Esophagus mucosa (tissue), 1 donor: Measurements from ENCODE around the gene COL20A1. TPM values are rescaled to one million over a fixed set of nuclear protein-coding genes. Genes with fewer than 3 reads are reported as not detected.

ENCODE experiments used
- ATAC-seq: fragments of 200-7000 bp; cut with Tn5 transposase; one replicate; pipeline ENCODE4 v1.9.1; 2020
- total RNA-seq: library from RNA; stranded (reverse); gene quantifications from one replicate; pipeline ENCODE4 v1.2.4, GENCODE V29; 2023
- donor health status: DM: yes; HTN: yes; CAD: no.

COL20A1 gene
- total RNA-seq, 1 donor from 2014 or later: not detected

DNA sequence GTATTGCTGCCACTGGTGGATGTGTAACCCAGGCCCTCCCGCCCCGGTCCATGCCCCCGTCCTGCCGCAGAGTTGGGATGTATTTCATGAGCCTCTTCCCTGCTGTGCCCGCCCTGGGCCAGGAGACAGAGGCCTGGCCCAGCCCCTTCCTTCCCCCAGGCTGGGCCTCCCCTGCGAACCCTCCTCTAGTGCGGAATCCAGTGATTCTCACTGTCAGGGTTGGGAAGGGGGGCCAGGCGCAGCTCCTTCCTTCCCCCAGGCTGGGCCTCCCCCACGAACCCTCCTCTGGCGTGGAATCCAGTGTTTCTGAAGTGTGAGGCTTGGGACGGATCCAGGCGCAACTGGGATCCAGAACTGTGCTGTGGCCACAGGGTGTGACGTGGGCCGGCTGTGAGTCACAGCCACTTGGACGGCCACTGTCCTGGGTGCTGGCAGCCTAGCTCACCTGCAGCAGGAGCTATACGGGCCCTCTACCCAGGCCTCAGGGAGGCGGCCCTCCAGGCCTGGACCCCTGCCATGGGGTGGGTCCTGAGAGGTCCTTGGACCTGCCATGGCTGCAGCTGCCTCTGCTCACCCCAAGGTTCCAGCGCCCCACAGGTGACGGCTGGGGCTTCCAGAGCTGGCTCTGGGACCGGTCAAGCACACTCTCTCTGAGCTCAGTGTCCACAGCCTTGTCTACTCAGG is 28.3 kb downstream of the COL20A1 start:
- ATAC-seq: peak; percentile 35

- ATAC-seq: no peak
Observed at GRCh38 chr20:63322146-63322932, 29.4 kb downstream of the COL20A1 start.

DNA sequence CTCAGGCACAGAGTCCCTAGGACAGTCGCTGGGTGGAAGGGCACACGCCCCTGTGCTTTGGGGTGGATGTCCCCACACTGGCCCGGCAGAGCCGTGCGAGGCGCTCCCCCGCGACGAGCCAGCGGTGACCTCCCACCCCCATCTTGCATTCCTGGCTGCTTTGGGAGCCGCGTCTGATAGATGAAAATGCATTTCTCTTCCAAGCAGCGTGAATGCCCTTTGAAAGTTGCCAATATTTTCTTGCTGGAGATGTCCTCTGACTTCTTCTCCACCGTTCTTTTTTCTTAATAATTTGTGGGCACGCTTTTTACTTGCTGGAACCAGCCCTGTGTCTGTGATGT is 29.9 kb downstream of the COL20A1 start:
- no peak for ATAC-seq

DNA sequence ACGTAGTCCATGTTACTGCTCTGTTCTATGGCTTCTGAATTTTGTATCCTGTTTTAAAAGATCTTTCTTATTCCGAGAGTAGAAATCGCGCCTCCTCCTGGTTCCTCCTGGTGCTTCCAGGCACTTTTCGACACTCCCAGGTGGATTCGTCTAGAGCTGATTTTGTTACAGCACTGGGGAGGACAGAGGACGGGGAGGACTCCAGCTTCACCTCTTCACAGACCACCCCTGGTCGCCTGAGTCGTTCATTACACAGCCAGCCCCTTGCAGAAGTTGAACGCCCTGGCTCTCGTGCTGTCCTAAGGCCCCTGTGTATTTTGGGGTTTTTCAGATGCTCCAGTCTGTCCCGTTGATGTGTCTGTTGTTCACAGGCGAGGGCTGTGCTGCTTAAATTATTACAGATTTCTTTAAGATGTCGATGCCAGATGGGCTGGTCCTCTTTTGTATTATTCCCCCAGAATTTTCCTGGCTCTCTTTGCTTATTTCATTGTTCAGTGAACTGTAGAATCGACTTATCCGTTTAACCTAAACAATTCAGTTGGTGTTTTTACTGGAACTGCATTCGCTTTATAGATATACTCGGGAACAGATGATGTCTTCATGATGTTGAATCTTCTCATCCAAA is 30.5 kb downstream of the COL20A1 start:
- no peak for ATAC-seq

GRCh38 chr20:63325021-63325471 is 32.1 kb downstream of the COL20A1 start:
- no peak for ATAC-seq

GRCh38 chr20:63325554-63326313 is 32.7 kb downstream of the COL20A1 start:
- ATAC-seq: no peak

- no peak for ATAC-seq
Observed at GRCh38 chr20:63326314-63327230, 33.6 kb downstream of the COL20A1 start.

DNA sequence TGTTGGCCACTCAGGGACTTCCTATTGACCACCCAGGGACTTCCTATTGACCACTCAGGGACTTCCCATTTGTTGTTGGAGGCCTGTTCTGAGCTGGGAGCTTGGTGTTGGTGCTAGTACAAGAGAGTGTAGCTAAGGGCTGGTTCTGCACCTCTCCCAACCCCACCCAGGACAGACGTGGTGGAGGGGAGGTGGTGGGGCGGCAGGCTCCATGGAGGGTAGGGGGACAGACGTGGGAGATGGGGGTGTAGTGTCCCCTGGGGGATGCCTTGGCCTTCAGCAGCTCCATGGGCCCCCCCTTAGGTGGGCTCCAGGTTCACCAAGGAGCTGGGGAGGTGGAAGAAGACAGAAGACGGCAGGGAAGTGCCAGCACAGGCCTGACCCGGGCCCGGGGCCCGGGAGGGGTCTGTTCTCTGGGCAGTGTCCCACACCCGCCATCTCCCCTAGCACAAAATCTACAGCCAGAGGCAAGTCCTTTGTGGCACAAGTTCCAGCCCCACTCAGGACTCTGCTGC is 34.3 kb downstream of the COL20A1 start:
- no peak for ATAC-seq

GRCh38 chr20:63328026-63328700 is 35.2 kb downstream of the COL20A1 start:
- ATAC-seq: no peak

GRCh38 chr20:63328718-63329275 is 35.8 kb downstream of the COL20A1 start:
- ATAC-seq: no peak

- ATAC-seq: no peak
Observed at GRCh38 chr20:63329331-63330083, 36.5 kb downstream of the COL20A1 start.

DNA sequence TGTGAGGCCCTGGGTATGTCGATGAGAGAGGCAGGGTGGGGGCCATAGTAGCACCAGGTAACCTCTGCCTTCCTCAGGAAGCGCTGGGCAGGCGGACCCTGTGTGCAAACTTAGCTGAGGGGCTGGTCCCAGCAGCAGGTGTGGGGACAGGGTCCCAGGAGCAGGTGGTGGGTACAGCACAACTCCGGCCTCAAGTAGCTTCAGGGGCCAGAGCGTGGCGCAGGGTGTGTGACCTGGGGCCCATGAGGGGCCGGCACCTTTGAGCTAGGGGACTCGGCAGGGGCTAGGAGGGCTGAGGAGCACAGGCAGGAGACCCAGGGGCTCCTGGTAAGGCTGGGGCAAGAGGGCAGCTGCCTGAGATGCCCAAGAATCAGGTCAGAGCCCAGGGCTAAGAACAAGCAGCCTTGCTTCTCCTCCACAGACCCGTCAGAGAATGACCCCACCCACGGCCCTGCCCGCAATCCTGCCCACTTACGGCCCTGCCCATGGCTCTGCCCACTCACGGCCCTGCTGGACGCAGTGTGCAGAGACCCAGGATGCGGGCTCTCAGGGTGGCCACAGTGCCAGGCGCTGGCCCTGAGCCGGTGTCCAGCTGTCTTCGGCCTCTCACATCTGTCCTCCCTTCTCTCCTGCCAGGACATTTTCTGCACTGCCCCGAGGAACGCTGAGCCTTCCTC is 37.2 kb downstream of the COL20A1 start:
- no peak for ATAC-seq

DNA sequence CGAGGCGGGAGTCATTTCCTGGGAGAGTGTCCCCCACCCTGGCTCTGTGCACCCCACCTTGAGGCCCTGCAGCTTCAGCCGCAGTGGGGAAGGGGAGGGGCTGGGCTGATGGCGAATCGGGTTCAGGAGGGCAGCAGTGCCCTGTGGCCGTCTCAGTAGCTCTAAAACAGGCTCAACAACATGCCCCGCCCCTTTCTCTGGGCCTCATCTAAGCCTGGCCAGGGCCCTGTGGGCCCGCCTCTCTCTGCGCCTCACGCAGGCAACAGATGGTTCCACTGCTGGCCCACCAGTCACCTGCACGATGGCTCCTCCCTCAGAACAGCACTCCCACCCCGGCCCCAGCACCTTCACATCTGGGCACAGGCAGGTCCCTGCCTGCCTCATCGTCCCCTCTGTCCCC is 38.0 kb downstream of the COL20A1 start:
- ATAC-seq: peak; percentile 66

DNA sequence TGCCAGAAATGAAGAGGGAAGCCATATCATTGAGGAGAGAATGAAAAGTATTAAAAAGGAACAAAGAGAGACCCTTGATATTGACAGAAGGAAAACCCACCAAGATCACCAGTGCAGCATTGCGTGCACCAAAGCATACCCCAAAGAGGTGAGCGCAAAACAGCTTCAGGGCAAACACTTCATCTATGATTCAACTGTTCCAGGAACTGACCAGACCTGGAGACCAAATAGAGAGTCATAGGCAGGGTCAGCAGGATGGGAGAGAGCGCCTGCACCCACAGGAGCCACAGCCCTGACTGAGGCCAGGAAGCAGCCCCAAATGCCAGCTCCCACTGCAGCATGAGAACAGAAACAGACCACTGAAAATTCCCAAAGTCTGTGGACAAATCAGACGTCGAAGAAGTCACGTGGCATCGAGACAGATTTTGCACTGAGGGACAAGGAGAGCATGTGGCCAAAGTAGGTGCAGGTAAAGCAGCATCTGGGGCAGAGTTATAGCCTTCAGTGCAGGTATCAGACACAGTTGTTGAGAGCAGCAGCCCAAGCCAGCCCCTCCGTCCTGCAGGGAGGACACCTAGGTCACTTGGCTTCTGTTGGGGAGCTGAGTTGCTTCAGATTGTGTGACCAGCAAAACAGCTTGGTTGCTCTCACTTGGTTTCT is 38.9 kb downstream of the COL20A1 start:
- ATAC-seq: no peak

- no peak for ATAC-seq
Observed at GRCh38 chr20:63332488-63333240, 39.7 kb downstream of the COL20A1 start.

- ATAC-seq: peak; percentile 31
Observed at GRCh38 chr20:63333241-63333836, 40.4 kb downstream of the COL20A1 start.

GRCh38 chr20:63334356-63334755 is 41.4 kb downstream of the COL20A1 start:
- ATAC-seq: no peak
